GM21390 (cell line): ENCODE measurements around the gene TMC2.
"Not testable (repeated sequence)": the region's sequence is repeated elsewhere in the genome, so short reads cannot be mapped to it uniquely, and the experiment has no call there.

ENCODE experiments used
- ATAC-seq: cut with Tn5 transposase; IDR thresholded peaks from one replicate; pipeline ENCODE4 v1.9.1; 2021; ENCODE audit not compliant: unreplicated experiment

TMC2 gene

GRCh38 chr20:2523919-2524708, 12.3 kb upstream of the TMC2 start:
- peak; percentile 63 for ATAC-seq

- peak; percentile 44 for ATAC-seq
Measured at GRCh38 chr20:2524709-2525506, 11.5 kb upstream of the TMC2 start.

- not testable (repeated sequence) for ATAC-seq
Measured at GRCh38 chr20:2526218-2526583, 10.2 kb upstream of the TMC2 start.

GRCh38 chr20:2527762-2528161, 8.6 kb upstream of the TMC2 start:
- no peak for ATAC-seq

DNA sequence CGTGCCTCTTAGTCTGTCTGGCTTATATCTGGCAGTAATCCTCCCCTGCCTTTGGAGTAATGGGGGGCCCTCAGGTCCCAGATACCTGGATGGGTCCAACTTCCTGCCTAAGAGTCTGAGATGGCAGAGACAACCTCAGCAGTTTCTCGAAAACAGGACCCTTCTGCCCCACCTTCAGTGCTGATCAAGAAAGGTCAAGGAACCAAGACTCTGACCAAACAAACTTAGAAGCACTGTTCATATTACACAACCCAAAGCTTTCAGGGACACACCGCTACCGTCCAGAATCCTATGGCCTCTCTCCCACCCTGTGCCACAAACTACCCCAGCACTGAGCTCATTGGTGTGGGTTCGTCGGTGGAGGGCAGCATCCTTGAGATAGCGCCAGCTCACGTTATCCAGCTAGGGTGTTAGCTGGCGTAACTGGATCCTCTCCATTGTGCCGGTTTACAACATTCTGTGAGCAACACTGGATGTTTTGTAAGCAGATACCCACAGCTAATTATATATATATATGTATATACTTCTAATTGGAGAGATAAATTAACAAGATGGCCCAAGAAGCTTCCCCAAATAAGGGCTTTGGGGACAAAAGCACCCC, 7.6 kb upstream of the TMC2 start:
- ATAC-seq = no peak

- no peak for ATAC-seq
Measured at GRCh38 chr20:2533118-2533517, 3.3 kb upstream of the TMC2 start.

- ATAC-seq = no peak
Measured at GRCh38 chr20:2535711-2536559, 438 bp upstream of the TMC2 start.

DNA sequence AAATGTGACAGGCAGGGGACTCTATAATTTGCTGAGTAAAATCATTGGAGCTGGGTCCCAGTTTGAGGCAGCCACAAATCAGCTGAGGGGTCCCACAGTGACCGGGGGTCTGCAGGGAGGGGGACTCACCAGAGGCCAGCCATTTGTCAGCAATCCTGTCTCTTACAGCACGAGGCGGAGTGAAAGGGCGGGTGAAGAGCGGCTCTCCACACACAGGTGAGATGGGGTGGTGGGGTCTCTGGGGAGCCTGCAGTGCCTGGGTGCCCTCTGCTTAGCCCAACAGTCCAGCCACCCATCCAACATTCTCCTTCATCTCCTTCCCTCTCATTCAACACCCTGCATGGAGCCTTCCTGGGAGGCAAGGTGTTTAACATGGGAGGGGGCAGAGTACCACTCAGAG, 728 bp downstream of the TMC2 start:
- no peak for ATAC-seq

- ATAC-seq = no peak
Measured at GRCh38 chr20:2538356-2538755, 2.0 kb downstream of the TMC2 start.

DNA sequence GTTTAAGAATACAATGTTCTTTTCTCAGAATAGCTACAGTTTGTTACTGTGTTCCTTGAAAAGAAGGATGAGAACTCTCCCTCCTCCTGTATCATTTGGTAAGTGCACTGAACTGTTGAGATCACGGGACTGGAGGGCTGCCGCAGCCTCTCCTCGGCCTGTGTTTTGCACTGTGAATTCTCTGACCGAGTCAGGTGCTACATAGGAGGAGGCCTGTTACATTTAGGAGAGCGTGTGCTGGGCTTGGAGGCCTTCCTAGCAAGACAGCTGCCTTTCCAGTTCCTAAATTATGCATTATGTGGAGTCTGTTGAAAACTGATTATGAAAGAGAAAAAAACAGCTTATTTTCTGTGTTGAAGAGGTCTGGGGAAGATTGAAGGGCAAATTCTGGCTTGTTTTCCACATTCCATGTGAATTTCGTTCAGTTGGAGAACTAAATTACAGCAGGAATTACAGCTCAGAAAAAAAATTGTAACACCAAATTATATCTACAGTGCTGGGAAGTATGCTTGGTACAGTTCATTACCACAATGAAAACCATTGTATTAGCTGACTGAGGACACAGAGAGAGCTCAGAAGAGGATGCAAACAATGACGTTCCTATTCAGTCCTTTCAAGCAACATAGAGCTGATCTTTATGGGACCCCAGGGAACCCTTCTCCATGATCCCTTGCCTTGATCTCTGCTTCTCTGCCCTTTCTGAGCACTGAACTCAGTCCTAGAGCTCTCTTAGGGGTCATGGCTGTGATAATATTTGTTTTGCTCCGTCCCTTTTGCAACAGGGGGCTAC, 2.8 kb downstream of the TMC2 start:
- ATAC-seq = no peak

DNA sequence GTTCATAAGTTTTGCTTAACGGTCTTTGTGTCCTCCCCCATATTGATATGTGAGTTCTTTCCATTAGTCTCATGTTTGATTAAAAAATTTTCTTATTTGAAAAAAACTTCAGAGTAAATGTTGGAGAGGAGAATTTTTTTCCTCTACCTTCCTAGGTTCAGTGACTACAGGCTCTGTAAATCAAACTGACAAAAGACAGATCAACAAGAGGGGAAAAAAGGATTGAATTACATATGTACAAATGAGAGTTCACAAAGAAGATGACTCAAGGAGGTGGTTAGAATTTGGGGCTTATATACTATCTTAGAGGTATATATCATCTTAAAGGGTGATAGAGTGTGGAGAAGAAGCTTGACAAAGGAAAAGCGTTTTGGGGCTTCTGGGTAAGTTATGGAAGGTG, 5.6 kb downstream of the TMC2 start:
- ATAC-seq = no peak

DNA sequence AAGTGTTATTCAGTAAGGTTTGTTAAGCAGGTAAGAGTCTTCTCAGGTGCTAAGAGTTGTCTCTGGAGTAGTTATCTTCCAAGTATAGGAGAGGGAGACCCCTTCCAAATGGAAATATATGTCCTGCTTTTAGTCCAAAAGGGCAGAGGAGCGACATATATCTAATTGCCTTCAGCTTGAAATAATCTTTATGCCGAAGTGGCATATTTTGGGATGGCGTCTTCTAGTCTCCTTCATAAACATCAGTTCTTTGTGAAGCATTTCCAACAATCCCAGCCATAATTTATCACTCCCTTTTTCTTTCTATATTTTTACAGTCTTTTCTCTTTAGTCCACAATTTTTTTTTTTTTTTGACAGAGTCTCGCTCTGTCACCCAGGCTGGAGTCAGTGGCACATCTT, 6.0 kb downstream of the TMC2 start:
- ATAC-seq = no peak

GRCh38 chr20:2544211-2544610, 7.8 kb downstream of the TMC2 start:
- ATAC-seq = no peak

DNA sequence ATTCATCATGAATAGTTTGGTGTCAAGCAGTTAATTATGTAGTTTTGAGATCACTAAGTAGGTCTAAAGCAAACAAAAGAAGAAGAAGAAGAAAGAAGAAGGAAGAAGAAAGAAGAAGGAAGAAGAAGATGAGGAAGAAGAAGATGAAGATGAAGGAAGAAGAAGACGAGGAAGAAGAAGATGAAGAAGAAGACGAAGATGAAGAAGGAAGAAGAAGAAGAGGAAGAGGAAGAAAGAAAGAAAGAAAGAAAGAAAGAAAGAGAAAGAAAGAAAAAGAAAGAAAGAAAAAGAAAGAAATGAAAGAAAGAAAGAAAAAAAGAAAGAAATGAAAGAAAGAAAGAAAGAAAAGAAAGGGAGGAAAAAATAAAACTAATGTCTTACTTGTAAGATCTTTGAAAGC, 9.2 kb downstream of the TMC2 start:
- ATAC-seq = no peak

DNA sequence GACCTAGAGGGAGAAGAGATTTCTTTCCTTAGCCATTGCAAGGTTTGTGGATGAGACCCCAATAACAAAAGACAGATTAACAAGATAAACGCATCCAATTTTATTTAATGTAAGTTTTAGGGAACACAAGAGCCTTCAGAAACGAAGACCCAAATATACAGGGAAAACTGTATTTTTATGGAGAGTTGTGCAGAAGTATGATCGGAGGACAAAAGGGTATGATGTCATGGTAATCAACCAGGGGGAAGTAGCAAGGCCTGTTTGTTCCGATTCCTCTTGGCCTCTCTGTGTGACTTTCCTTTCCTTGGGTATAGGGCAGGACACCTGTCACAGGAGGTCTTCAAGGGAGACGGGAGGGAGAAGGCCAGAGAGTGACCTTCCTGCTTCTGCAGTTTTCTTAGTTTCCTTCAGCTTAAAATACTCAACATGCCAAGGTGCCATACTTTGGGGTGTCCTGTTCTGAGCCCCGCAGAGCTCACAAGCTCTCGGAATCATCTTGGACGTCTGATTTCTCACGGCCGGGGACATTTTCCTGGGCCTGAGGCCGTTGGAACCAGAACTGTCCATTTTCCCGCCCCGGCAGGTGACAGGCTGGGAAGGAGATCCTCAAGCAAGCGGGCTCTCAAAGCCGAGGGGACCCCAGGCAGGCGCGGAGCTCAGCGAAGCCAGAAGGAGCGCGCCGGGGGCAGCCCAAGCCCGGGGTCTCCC, 21.7 kb downstream of the TMC2 start:
- ATAC-seq = no peak

DNA sequence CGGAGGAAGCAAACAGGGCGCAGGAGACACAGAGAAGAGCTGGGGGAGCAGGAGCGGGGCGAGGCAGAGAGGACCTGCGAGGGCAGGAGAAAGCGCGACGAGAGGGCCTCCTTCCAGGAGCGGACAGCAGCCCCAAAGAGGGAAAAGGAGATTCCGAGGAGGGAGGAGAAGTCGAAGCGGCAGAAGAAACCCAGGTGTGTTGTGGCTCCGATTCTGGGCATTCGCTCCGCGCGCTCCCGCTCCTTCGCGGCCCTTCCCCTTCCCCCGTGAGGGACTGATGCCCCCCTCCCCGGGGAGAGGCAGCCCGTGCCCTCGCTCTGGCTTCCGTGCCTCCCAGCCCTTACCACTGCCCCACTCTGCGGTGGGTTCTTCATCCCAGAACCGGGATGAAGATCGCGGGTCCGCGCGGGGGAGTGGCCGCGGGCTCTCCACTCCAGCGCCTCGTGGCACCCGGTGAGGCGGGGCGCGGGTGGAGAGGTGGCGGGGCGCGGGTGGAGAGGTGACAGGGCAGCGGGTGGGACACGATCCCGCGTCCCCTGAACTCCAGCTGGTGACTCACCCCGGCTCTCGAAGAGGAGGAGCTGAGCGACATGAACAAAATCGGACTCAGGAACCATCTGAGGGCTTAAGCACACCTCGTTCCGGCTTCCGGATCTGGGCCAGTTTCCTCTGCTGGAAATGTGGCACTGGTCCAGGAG, 22.4 kb downstream of the TMC2 start:
- no peak for ATAC-seq

- ATAC-seq = no peak
Measured at GRCh38 chr20:2559279-2559626, 22.9 kb downstream of the TMC2 start.

DNA sequence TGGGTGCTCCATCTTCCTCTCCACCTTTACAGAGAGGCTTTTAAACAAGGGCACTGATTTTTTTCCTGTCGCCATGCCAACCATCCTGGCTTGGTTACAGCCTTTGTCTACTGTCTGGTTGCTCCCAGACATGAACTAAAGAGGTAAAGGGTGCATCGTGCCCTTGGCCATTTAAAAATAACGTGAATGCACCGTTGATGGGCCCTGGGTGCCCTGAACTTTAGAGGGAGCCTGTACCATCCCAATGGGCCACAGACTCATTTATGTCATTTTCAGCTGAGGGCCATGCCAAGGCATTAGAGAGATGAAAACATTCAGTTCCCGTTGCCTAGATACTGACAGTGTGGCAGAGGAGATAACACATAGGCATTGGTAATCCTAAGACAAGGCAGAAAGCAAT, 23.3 kb downstream of the TMC2 start:
- ATAC-seq = no peak

DNA sequence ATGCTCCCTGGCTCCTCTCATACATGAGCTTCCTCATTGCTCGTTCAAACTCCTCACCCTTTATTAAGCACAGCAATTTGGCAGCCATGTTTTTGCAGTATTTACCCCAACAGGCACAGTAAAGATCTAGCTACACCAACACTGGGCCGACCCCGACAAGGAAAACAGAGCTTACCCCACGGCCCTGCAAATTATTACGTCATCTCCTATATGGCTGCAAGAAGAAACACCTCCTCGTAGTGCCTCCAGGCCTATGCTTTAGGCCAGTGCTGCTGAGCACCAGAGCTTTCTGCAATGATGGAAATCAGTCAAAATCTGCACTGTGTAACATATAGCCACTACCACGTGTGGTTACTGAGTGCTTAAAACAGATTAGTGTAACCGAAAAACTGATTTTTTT, 26.7 kb downstream of the TMC2 start:
- ATAC-seq = no peak
